Germinal center (tissue), 1 donor: ENCODE data around the gene ZNF473.
A peak's percentile ranks its signal among the peaks of the same experiment; 100 is the strongest.

ENCODE experiments used
- DNase-seq: peaks from one replicate; pipeline ENCODE4 v3.0.0; 2012; ENCODE audit warnings: mixed read lengths, low spot score

Gene ZNF473

GRCh38 chr19:50025794-50026549, at the start of gene ZNF473:
Gene ZNF473, plus strand, starts transcription at chr19:50026005. Its CDS starts 5,078 bp downstream, at chr19:50031083.
- DNase-seq, result peak; percentile 88

DNA sequence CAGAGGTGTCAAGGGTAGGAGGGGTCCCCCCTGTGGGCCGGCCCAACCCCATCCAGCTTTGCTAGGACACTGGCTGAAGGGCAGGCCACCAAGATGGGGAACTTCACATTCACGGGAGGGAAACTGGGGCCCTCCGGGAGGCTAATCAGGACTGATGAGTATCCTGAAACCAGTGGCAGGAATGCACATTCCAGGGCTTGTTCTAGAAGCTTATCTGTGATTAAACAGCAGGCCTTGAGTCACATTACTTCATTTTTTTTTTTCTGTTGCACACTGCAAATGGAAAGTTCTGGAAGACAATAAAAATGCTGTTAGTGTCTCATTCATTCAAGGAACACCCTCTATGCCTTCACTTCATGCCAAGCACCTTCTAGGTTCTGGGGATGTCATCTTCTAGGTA, 49.3 kb upstream of the ZNF473 start:
- DNase-seq, result no peak

GRCh38 chr19:49977076-49977475, 48.7 kb upstream of the ZNF473 start:
- no peak for DNase-seq

DNA sequence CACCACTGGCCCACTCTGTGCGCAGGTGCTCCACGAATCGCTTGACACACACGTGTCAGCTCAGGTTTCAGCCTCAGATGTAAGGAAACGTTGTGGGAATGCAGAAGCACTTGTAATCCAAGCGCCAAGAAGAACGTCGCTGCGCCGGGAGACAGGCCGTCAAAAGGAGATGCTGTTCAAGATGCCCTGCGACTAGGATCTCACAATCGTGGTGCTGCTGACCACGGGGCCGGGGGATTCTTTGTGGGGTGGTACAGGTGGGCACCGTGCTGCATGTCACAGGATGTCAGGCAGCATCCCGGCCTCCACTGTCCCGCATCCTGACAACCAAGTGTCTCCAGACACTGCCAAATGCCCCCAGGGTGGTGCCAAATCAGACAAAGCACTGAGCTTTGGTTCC, 47.9 kb upstream of the ZNF473 start:
- no peak for DNase-seq

DNA sequence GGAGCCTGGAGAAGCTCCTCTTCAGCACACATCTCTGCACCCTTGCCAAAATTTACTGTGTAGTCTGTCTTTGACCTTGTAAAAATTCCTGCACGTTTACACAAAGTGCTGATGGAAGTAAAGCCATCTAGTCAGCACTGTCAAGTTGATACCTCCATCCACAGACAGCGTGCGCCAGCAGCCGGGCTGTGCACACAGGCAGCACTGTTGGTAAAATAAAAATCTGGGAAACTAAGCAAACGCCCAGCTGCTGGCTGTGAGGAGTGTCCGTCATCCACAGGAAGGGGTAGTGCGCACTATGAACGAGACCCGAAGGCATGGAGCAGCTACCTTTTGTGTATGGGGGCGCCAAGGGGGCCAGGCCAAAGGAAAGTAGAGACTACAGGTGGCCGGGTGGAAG, 47.5 kb upstream of the ZNF473 start:
- DNase-seq, result no peak

DNA sequence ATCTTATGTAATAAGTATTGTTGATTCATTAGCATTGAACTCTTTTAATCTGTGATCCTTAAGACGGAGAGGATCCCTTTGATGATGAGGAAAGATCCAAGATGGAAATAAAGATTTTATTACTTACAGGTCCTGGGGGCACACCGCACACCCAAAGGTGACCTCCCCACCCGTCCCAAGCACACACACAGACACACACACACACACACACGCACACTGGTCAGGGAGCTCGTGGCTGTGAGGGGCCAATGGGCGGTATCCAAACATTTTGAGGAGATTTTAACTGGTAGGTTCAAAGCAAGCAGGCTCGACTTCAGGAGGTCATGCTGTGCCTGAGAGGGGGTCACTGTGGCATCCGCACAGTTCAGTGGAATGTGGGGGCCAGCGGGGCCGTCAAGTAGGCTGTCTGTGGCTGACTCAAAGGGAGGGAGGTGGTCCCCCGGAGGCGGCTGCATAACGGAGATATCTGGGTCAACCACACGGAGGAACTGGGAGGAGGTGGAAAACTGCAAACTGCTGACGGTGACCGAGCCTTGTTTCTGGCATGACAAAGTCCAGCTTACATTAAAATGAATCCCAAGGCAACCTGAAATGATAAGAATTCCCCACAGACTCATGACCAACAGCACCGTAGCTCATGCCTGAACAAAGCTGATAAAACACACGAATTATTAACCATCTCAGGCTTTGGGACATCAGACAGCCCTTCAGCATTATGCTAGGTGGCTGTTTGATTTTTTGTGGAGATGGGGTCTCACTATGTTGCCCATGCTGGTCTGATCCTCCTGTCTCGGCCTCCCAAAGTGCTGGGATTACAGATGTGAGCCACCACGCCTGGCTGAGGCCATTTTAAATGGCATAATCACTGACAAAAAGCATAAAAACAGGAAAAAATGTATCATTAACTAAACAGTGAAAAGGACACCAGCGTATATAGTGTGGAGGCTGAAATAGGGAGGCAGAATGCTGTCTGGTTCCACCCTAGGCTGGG, 43.9 kb upstream of the ZNF473 start:
- no peak for DNase-seq

DNA sequence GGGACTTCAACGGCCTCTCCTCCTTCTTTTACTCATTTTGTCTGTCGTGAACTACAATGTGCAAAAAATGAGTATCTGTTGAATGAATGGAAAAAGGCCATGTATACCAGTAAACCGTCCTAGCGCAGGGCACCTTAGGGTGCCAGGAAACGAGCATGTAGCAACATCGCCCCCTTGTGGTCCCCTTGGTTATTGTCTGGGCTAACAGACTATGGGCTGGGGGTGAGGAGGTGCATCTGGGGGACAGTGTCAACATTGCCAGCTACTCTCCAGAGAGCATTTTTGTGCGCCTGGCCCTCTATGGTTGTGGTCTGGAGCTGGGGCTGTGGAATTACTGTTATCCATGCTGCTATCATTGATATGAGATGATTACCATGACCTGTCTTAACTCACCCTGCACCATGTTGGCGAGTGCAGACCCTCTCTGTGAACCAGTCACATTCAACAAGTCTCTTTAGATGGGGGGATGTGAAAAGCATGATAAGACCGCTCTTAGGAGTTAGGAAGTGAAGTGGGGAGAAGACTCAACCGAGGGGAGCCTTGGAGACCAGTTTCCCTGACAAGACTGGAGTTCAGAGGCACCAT, 42.1 kb upstream of the ZNF473 start:
- peak; percentile 67 for DNase-seq

GRCh38 chr19:49984491-49984890, 41.3 kb upstream of the ZNF473 start:
- DNase-seq, result no peak

- no peak for DNase-seq
Measured at GRCh38 chr19:49985871-49986270, 39.9 kb upstream of the ZNF473 start.

DNA sequence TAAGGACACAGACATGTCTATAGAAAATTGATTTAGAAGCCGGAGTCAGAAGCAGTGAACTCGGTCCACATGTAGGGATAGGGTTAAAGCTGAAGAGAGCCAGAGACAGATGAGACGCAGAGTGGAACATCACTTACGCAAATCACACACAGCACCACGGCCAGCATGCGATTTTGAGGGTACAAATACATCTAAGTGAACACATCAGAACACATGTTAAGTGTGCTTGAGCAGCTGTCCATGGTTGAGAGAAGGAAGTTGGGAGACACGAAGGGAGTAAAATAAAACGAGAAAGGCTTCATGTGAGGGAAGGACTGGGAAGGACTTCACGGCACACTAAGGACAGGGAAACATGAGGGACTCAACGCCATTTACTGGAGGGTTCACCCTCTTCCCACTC, 39.5 kb upstream of the ZNF473 start:
- DNase-seq, result no peak

- peak; percentile 82 for DNase-seq
Measured at GRCh38 chr19:49987159-49987698, 38.6 kb upstream of the ZNF473 start.

DNA sequence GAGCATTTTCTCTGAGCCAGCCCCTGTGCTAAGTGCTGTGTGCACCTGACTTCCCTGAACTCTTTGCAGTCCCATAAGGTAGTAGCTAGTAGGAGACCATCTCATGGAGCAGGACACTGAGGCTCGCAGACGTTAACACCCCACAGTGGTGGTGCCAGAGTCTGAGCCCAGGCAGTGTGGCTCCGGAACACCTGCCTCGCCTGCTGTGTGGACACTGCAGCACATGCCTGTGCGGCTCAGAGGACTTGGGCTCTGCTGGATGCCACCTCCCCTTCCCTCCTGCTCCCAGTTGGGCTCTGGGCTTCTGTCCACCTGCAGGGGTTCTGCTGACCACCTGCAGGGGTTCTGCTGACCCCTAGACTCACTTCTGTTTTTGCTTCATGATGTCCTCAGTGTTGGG, 37.8 kb upstream of the ZNF473 start:
- DNase-seq, result no peak

DNA sequence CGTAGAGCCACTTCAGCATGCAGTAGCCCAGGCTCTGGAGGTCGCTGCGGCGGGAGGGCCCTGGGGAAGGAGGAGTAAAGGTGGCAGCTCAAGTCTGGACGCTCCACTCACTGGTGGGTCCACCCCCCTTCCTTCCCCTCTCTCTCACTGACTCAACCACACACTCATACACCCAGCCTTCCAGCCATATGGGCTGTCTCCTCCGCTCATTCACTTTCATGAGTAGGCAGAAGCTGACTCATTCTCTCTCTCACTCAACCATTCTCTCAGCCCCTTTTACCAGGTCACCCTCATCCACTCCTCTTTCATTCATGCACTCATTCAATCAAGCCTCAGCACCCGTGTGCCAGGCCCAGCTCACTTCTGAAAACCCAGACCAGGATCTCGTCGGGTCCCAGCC, 37.4 kb upstream of the ZNF473 start:
- DNase-seq, result no peak

GRCh38 chr19:49997709-49998108, 28.1 kb upstream of the ZNF473 start:
- peak; percentile 82 for DNase-seq

DNA sequence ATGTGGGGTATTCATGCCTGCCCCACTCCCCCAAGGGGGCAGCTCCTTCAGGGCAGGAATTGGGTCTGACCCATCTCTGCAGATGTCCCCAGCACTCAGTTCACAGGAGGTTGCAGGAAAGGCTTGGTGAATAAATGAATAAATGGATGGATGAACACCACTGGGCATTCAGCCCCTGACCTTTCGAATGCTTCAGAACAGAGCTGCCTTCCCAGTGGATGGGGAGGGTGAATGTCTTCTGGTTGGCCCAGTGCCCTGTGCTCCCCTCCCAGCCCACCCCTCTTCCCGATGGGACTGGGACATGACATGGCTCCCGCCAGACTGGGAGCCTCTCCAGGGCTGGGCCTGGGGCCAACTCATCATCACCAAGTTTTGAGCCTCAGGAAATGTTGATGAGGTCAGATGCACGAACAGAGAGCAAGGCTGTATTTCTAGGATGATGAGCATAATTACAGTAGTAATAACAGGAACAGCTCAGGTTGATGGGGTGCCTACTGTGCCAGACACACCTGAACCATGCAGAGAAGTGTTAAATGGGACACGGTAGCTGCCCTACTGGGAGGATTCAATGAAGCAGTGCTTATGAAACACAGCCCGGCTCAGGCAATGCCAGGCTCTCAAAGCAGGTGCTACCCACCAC, 26.3 kb upstream of the ZNF473 start:
- DNase-seq, result no peak

DNA sequence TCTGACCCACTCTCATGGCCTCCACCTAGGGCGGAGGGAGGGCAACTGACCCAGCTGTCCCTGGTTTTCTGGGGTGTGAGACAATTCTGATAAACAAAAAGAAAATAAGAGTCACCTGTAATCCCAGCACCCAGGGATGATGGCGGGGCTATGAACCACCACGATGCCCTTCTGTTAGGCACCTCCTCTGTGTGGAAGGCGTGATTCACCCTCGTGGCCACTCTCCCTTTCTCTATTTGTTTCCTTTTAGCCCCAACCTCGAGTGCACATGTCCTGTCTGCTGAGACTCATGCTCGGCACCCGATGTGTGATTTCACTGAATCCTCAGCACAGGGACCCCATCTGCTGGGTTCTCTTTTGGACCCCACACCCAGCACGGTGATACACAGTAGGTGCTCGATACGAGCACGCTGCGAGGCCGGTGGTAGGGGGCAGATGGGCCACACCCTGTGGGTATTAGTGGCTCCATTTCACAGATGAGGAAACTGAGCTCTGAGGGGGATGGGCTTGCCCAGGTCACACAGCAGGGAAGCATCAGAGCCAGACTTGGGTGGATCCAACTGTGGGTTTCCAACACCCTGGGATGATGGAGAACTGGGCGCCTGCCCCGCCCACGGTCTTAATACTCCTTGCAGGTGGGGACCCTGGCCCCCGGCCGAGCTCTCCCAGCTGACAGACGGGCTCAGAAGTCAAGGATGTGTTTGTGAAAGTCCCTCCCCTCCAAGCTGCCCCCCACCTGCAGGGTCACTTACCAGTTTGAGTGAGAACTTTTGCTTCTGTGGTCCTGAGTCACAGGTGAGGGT, 25.6 kb upstream of the ZNF473 start:
- DNase-seq, result no peak

- no peak for DNase-seq
Measured at GRCh38 chr19:50000841-50001557, 24.8 kb upstream of the ZNF473 start.

DNA sequence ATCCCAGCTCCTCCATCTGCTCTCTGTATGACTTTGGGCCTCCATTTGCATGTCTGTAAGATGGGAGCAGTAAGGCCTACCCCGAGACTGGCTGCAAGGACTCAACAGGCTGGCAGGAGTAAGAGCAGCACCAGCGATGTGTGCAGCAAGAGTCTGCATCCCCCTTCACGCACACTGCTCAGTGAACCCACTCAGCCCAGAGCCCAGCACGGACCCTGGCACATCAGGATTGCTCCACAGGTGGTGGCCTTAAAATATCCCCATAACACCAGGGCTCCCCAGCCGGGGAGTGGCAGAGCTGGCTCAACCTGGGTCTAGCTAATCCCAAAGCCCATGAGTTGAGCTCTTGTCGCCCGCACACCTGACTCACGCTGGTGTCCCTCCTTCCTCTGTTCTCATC, 24.0 kb upstream of the ZNF473 start:
- no peak for DNase-seq

GRCh38 chr19:50002386-50002960, 23.3 kb upstream of the ZNF473 start:
- DNase-seq, result no peak

DNA sequence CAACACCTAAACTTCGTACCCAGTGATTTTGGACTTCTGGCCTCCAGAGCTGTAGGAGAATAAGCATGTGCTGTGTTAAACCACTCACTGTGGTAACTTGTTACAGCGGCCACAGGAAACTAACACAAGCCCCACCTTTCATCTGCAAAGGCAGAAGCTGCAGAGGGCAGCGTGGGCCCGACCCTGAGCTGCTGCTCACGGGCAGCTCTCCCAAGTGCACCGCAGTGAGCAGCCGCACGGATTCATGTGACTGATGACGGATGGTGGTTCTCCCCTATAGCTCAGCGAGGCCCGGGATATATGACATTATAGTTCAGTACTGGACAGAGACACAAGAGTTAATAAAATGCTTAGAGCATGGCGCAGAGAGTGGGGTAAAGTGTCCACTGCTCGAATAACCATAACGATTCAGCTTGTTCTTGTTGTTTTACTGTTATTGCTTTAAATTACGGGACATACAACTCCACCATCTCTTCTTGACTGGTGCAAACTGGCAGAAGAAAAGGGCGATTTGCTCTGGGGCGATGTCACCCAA, 22.5 kb upstream of the ZNF473 start:
- DNase-seq, result no peak
